NCI-H82 (cell line): Measurements from ENCODE around the gene CSRNP3.

Experiments
- DNase-seq: peaks from one replicate; lab custom pipeline; 2025; lab: John Stamatoyannopoulos, UW

Gene CSRNP3

GRCh38 chr2:165469417-165469816, at the start of gene CSRNP3:
Gene CSRNP3 (plus strand): TSS chr2:165469698. CDS start chr2:165595066, 125,368 bp downstream.
- peak; percentile 98 for DNase-seq

- no peak for DNase-seq
Measured at GRCh38 chr2:165420231-165420630, 49.3 kb upstream of the CSRNP3 start.

GRCh38 chr2:165423081-165423480, 46.4 kb upstream of the CSRNP3 start:
- DNase-seq = no peak

- DNase-seq = no peak
Measured at GRCh38 chr2:165425556-165425955, 43.9 kb upstream of the CSRNP3 start.

GRCh38 chr2:165427686-165428085, 41.8 kb upstream of the CSRNP3 start:
- no peak for DNase-seq

- no peak for DNase-seq
Measured at GRCh38 chr2:165428926-165429325, 40.6 kb upstream of the CSRNP3 start.

GRCh38 chr2:165431014-165431413, 38.5 kb upstream of the CSRNP3 start:
- DNase-seq = no peak

- DNase-seq = no peak
Measured at GRCh38 chr2:165432234-165432966, 37.1 kb upstream of the CSRNP3 start.

GRCh38 chr2:165434865-165435496, 34.5 kb upstream of the CSRNP3 start:
- no peak for DNase-seq

GRCh38 chr2:165435611-165436010, 33.9 kb upstream of the CSRNP3 start:
- peak; percentile 29 for DNase-seq

GRCh38 chr2:165436559-165436958, 32.9 kb upstream of the CSRNP3 start:
- DNase-seq = no peak

GRCh38 chr2:165440367-165440766, 29.1 kb upstream of the CSRNP3 start:
- DNase-seq = no peak

- no peak for DNase-seq
Measured at GRCh38 chr2:165443511-165443910, 26.0 kb upstream of the CSRNP3 start.

- DNase-seq = no peak
Measured at GRCh38 chr2:165448406-165448805, 21.1 kb upstream of the CSRNP3 start.

GRCh38 chr2:165450156-165450555, 19.3 kb upstream of the CSRNP3 start:
- no peak for DNase-seq

GRCh38 chr2:165452327-165452726, 17.2 kb upstream of the CSRNP3 start:
- DNase-seq = no peak

GRCh38 chr2:165453561-165454094, 15.9 kb upstream of the CSRNP3 start:
- no peak for DNase-seq

GRCh38 chr2:165454905-165455304, 14.6 kb upstream of the CSRNP3 start:
- DNase-seq = no peak

- DNase-seq = no peak
Measured at GRCh38 chr2:165456027-165456426, 13.5 kb upstream of the CSRNP3 start.

GRCh38 chr2:165462443-165462842, 7.1 kb upstream of the CSRNP3 start:
- DNase-seq = peak; percentile 97

- DNase-seq = no peak
Measured at GRCh38 chr2:165466386-165466785, 3.1 kb upstream of the CSRNP3 start.

- DNase-seq = peak; percentile 51
Measured at GRCh38 chr2:165467921-165468320, 1.6 kb upstream of the CSRNP3 start.

- DNase-seq = no peak
Measured at GRCh38 chr2:165470361-165470760, 863 bp downstream of the CSRNP3 start.
